Measurements from ENCODE around the gene TMEM213. TPM values are rescaled to one million over a fixed set of nuclear protein-coding genes. Genes with fewer than 3 reads are reported as not detected.

Gene TMEM213
- not detected in 5 replicates for total RNA-seq (2022; extraction: Qiagen RNA extraction)

GRCh38 chr7:138797715-138798320 is at the start of gene TMEM213, which contains the start of gene ATP6V0A4:
Gene TMEM213 (plus strand): TSS chr7:138797994. CDS start chr7:138798105, 111 bp downstream.
Gene ATP6V0A4 (minus strand): TSS chr7:138798196. CDS start chr7:138771247, 26,949 bp downstream.

Other genes with a start within 250 kb of the TMEM213 start
- not detected in 5 replicates for gene SVOPL, start 96.6 kb upstream of the TMEM213 start, total RNA-seq (2022; extraction: Qiagen RNA extraction)
- 0.18 to 0.35 TPM (median 0.30 TPM) in 5 replicates for gene ATP6V0A4, start 202 bp downstream of the TMEM213 start, total RNA-seq (2022; extraction: Qiagen RNA extraction)
- gene KIAA1549, start 183.4 kb downstream of the TMEM213 start, total RNA-seq (2022; extraction: Qiagen RNA extraction) = 4.7 to 6.3 TPM (median 5.9 TPM) in 5 replicates
- gene ZC3HAV1L, start 238.0 kb downstream of the TMEM213 start, total RNA-seq (2022; extraction: Qiagen RNA extraction) = 3.1 to 8.6 TPM (median 6.5 TPM) in 5 replicates

Data from A549 treated with Hydrocortisone at 1 μM for 4 hours (cell line).